Fibroblast of villous mesenchyme (primary cell): Measurements from ENCODE around the gene CFAP43. TPM values are rescaled to one million over a fixed set of nuclear protein-coding genes. Genes with fewer than 3 reads are reported as not detected.

Source experiments
- DNase-seq: peaks from one replicate; pipeline ENCODE4 v3.0.0-alpha.2; 2010; ENCODE audit warnings: low read depth
- H3K4me3 ChIP-seq: 2 replicates; pipeline ENCODE4 v1.5.1; 2011; ENCODE audit warnings: low read depth, mild to moderate bottlenecking, low read length
- total RNA-seq: library from RNA; depleted of rRNA; stranded (reverse); fragments of >200 nt; gene quantifications from 2 replicates; pipeline ENCODE4 v1.2.3, GENCODE V29; 2012
- TF ChIP-seq, protein P1 (sequence below): IDR thresholded peaks from 2 replicates; pipeline ENCODE4 v1.5.1; 2012; ENCODE audit warnings: low read depth, mild to moderate bottlenecking, low read length; ENCODE audit not compliant: insufficient read depth

Gene CFAP43
- total RNA-seq, 1 donor = not detected

DNA sequence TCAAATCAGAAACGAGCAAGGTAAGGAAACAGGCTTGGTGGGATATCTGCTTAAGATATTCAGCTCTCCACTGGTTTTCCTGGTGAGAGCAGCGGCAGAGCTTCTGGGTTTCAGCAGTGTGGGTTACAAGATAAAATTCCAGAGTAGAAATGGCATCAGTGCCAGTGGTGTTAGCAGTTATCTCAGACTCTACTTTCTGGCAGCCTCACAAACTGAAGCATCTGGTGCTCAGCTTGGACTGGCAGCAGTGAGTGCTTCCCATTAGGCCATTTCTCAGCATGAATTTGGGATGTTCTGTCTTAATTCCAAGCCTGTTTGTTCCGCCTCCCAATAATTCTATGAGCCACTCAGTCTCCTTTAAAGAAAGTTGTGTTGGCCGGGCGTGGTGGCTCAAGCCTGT is 29.9 kb upstream of the CFAP43 start:
- TF ChIP-seq, protein P1, sequence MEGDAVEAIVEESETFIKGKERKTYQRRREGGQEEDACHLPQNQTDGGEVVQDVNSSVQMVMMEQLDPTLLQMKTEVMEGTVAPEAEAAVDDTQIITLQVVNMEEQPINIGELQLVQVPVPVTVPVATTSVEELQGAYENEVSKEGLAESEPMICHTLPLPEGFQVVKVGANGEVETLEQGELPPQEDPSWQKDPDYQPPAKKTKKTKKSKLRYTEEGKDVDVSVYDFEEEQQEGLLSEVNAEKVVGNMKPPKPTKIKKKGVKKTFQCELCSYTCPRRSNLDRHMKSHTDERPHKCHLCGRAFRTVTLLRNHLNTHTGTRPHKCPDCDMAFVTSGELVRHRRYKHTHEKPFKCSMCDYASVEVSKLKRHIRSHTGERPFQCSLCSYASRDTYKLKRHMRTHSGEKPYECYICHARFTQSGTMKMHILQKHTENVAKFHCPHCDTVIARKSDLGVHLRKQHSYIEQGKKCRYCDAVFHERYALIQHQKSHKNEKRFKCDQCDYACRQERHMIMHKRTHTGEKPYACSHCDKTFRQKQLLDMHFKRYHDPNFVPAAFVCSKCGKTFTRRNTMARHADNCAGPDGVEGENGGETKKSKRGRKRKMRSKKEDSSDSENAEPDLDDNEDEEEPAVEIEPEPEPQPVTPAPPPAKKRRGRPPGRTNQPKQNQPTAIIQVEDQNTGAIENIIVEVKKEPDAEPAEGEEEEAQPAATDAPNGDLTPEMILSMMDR = no peak
- DNase-seq = no peak
- H3K4me3 ChIP-seq = no peak overlapping the region

DNA sequence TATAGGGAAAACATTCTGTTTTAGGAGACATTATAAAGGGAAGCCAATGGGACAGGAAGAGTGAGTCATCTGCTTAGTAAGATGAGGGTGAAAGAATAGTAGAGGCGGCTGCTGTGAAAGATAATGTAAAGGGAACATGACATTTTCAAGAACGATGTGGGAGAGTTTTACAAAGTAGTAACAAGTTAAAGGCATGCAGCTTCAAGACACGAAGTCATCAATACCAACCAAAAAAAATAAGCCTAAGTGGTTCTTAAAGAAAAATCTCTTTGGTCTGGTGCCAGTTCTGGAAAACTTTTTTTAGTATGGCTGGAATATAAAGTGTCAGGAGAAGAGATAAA is 28.6 kb upstream of the CFAP43 start:
- DNase-seq = peak; percentile 69
- no peak overlapping the region for H3K4me3 ChIP-seq
- TF ChIP-seq, protein P1 = no peak

DNA sequence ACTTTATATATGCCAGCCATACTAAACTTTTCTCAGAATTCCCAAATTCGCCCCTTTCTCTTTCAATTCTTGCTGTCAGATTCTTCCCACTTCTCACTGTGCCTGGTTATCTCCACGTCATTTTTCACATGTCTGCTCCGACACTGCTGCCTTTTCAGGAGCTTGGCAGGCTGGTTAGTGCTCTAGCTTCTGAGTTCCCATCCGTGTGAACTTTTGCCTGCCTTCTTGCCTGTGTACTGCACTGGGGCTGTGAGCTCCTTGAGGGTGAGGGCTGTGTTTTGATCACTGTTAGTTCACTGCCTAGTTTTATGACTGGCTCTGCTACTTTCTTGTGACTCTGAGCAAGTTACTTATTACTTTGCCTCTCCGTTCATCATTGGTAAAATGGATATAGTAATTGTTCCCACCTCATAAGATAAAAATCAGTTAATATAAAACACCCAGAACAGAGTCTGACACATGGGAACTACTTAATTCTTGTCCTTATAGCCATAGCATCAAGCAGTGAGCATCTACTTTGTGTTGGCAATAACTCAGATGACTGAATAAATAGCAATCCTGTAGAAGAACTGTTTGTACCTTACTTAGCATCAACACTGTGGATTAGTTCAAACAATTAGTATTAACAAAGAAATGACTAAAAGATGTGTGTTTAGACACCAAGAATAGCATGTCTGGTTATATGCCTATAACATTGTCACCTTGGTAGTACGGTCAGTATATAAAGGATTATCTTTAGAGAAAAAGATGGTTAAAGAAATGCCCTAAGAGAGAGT is 28.0 kb upstream of the CFAP43 start:
- peak; percentile 35 for DNase-seq
- TF ChIP-seq, protein P1 = no peak
- no peak overlapping the region for H3K4me3 ChIP-seq

DNA sequence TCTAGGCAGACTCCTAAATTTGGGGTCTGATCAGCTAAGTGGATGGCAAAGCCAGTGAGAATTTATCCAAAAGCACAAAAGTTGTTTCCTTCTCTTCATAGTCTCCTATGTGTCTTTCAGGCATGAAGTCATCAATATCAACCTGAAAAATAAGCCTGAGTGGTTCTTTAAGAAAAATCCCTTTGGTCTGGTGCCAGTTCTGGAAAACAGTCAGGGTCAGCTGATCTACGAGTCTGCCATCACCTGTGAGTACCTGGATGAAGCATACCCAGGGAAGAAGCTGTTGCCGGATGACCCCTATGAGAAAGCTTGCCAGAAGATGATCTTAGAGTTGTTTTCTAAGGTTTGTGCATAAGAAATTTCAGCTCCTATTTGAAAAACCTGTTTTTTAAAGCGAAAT is 27.3 kb upstream of the CFAP43 start:
- TF ChIP-seq, protein P1 = no peak
- no peak for DNase-seq
- H3K4me3 ChIP-seq = no peak overlapping the region

- no peak overlapping the region for H3K4me3 ChIP-seq
- TF ChIP-seq, protein P1 = no peak
- DNase-seq = no peak
Observed at GRCh38 chr10:104258209-104258608, 26.0 kb upstream of the CFAP43 start.

DNA sequence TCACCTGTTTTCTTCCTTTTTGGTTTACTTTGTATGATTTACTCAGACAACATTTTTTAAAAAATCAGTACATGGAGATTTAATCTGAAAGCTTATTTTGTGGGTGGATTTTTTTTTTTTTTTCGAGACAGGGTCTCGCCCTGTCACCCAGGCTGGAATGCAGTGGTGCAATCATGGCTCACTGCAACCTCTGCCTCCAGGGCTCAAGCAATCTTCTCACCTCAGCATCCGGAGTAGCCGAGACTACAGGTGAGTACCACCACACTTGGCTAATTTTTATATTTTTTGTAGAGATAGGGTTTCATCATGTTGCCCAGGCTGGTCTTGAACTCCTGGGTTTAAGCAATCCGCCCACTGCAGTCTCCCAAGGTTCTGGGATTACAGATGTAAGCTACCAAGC is 25.1 kb upstream of the CFAP43 start:
- no peak for DNase-seq
- H3K4me3 ChIP-seq = no peak overlapping the region
- TF ChIP-seq, protein P1 = no peak
